HG03097 (cell line): Measurements from ENCODE around the gene BOD1L2.

Experiments
- ATAC-seq: cut with Tn5 transposase; IDR thresholded peaks from one replicate; pipeline ENCODE4 v1.9.1; 2021; ENCODE audit not compliant: unreplicated experiment, low FRiP score

BOD1L2 gene

GRCh38 chr18:57149531-57149930 lies 2.6 kb downstream of the BOD1L2 start:
- ATAC-seq: no peak

DNA sequence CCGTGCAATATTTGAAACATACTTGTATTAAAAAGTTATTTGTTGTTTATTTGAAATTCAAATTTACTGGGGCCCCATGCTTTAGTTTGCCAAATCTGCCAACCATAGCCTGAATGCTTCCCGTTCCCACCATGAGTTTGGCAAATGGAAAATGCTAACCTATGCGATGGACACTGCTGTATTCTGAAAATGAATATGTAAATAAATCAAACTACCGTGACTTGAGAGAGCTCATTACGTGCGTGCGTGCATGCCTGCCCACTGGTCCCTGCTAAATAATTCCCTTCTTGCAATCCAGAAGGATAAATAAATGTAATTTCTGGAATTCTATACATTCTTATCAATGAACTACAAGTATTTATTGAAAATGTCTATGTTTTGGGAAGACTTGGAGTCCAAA lies 3.2 kb downstream of the BOD1L2 start:
- no peak for ATAC-seq

GRCh38 chr18:57150828-57151227 lies 3.9 kb downstream of the BOD1L2 start:
- ATAC-seq: no peak

DNA sequence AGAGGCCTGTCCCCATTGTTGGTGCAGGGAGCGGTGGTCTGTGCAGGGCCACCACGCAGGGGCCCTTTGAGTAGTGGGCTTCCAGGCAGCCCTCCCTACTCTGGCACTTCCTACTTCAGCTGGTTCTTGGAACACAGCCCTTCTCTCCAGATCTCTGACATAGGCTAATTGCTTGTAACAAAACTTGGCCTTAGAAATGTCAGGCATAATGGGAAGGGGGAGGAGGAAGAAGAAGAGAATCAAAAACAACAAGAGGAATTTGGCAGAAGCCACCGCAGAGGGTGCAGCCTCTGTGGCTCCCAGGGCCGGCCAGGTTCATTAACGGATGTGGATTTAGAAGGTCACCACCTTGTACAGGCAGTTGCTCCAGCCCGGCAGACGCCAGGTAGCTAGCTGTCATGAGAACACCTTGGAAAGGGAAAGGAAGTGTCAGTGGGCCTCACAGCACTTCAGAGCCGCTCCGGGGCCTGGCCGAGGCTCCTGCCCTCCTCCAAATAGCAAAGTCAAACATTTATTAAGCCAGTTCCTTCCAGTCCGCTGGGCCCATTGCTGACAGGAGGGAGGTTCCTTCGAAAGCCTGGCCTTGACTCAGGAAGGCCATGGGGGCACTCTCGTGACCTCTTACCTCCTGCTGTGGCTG lies 7.4 kb downstream of the BOD1L2 start:
- no peak for ATAC-seq

GRCh38 chr18:57164401-57164800 lies 17.5 kb downstream of the BOD1L2 start:
- no peak for ATAC-seq

GRCh38 chr18:57167617-57168308 lies 20.9 kb downstream of the BOD1L2 start:
- no peak for ATAC-seq

GRCh38 chr18:57171026-57171425 lies 24.1 kb downstream of the BOD1L2 start:
- ATAC-seq: no peak

DNA sequence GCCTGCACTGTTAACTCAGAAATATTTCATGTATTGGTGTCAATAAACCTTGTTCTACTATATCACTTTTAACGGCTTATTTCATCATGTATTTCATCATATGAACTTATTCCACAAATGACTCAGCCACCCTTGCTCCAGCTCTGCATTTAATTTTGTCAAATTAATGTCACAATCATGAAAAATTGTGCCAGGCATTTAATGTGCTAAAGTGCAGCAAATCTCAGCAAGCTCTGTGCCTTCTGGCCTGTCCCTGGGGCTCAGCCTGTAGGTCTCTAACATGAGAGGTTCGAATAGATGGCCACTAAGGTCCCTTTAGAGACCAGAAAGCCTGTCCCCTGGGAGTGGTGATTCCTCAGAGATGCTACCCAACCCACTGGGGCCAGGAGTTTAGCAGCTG lies 28.6 kb downstream of the BOD1L2 start:
- ATAC-seq: no peak

- no peak for ATAC-seq
Observed at GRCh38 chr18:57185434-57185833, 38.5 kb downstream of the BOD1L2 start.

DNA sequence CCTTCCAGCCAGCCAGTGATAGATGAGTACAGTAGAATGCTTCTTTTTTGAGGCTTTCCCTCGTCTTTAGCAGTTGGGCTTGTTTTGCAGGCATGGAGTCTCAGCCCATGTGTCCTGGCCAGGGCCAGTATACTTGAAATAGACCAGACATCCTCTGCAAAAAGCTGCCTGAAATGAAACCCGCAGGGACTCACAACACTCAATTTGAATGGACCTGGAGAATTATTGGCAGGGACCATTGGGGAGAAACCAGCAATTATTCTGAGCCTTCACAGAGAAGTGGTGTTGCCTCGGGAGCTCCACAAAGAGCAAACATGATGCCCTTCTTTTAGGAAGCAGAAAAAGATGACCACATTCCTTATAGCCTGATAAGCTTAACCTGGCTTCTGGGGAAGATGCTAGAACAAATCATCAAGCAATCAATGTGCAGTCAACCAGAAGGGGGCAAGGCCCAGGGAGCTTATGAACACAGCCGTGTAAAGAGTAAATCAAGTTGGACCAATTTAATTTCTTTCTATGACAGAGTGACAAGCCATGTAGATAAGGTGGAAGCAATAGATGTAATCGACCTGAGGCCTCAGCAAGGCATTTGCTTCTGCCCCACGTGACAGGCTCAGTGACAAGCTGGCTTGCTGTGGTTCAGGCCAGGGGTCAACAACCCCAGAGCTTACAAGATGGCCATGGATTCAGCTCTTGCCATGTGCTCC lies 42.1 kb downstream of the BOD1L2 start:
- no peak for ATAC-seq

- ATAC-seq: no peak
Observed at GRCh38 chr18:57190026-57190425, 43.1 kb downstream of the BOD1L2 start.

GRCh38 chr18:57194070-57194469 lies 47.2 kb downstream of the BOD1L2 start:
- no peak for ATAC-seq

DNA sequence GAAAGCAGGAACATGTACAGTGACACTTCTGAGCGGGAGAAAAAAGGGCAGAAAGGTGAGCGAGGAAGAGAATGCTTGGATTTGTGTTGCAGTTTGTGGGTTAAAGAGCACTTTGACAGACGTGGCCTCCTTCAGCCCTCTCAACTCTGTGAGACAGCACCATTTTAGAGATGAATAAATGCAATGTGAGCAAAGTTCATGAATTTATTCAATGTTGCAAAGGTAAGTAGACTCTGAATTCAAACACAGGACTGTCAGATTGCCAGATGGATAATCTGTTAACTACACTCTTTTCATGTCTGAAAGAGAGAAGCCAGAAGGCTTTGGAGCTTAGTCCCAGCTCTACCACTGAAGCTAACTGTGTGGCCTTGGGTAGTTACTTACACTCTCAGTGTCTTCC lies 47.7 kb downstream of the BOD1L2 start:
- ATAC-seq: no peak

- no peak for ATAC-seq
Observed at GRCh38 chr18:57195341-57195740, 48.5 kb downstream of the BOD1L2 start.

GRCh38 chr18:57197261-57197660 lies 50.4 kb downstream of the BOD1L2 start:
- no peak for ATAC-seq

DNA sequence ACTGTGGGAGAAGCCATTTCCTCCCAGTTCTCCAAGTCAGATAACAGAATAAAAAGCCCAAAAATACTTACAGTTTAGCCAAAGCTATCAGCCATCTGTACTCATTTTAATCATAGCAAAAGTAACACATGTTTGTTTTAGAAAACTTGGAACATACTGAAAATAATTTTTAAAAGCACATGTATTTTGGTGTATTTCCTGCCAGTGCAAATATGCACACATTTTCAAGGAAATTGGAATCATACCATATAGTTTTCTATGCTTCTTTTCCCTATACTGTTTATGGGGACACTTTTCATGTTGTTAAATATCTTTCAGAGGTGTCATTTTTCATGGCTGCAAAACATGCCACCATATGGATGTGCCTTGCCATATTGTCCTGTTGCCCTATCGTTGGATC lies 51.2 kb downstream of the BOD1L2 start:
- ATAC-seq: no peak
